DND-41 (cell line): ENCODE measurements around the gene CTSG.

ENCODE experiments used
- EZH2 ChIP-seq: IDR thresholded peaks from 3 replicates; pipeline ENCODE4 v1.6.1; 2012; ENCODE audit warnings: borderline replicate concordance, low read depth, mild to moderate bottlenecking, moderate library complexity, low read length, inconsistent platforms; ENCODE audit not compliant: severe bottlenecking
- TF ChIP-seq, protein P1 (sequence below): IDR thresholded peaks from 2 replicates; pipeline ENCODE4 v1.5.1; 2012; ENCODE audit warnings: borderline replicate concordance, low read length, moderate library complexity, mild to moderate bottlenecking; ENCODE audit not compliant: poor library complexity, severe bottlenecking; ENCODE audit errors: extremely low read depth

DNA sequence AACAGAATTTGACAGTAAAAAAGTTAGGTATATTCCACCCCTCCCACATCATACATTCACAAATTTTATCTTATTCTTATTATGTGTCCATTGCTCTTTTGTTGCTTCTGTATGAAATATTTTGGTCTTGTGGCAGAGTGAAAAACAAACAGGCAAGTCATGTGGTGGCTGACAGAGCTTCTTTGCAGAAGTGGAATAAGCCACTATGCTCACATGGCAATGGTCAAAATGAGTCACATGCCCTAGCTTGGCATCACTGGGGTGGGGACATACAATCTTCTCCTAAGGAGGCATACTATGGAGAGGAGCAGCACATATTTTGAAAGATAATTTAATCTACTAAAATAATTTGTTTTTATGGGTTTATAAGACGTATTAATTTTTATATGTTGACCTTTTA, 40.3 kb downstream of the CTSG start:
- TF ChIP-seq, protein P1, sequence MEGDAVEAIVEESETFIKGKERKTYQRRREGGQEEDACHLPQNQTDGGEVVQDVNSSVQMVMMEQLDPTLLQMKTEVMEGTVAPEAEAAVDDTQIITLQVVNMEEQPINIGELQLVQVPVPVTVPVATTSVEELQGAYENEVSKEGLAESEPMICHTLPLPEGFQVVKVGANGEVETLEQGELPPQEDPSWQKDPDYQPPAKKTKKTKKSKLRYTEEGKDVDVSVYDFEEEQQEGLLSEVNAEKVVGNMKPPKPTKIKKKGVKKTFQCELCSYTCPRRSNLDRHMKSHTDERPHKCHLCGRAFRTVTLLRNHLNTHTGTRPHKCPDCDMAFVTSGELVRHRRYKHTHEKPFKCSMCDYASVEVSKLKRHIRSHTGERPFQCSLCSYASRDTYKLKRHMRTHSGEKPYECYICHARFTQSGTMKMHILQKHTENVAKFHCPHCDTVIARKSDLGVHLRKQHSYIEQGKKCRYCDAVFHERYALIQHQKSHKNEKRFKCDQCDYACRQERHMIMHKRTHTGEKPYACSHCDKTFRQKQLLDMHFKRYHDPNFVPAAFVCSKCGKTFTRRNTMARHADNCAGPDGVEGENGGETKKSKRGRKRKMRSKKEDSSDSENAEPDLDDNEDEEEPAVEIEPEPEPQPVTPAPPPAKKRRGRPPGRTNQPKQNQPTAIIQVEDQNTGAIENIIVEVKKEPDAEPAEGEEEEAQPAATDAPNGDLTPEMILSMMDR: no peak
- TF ChIP-seq EZH2: no peak
